HepG2 (cell line): ENCODE data around the gene SDR42E2. TPM values are rescaled to one million over a fixed set of nuclear protein-coding genes. Genes with fewer than 3 reads are reported as not detected.

ENCODE experiments used
- ARNTL ChIP-seq: sonication (generic); formaldehyde crosslinking; IDR thresholded peaks from 2 replicates; pipeline ENCODE4 v1.4.0; 2020; ENCODE audit warnings: mild to moderate bottlenecking, missing genetic modification reagents
- ATM ChIP-seq: fragments of 450-650 bp; IDR thresholded peaks from 2 replicates; pipeline ENCODE4 v1.7.1; 2017; ENCODE audit warnings: mild to moderate bottlenecking, borderline replicate concordance
- KDM2A ChIP-seq: sonication (generic); formaldehyde crosslinking; IDR thresholded peaks from 2 replicates; pipeline ENCODE4 v1.4.0; 2020; ENCODE audit warnings: low read depth, missing genetic modification reagents, borderline replicate concordance
- KDM3A ChIP-seq: IDR thresholded peaks from 2 replicates; pipeline ENCODE4 v1.6.1; 2018; ENCODE audit warnings: low read depth, missing compliant biosample characterization
- MBNL3 ChIP-seq: fragments of 250-450 bp; sonication (Bioruptor Pico); conservative IDR thresholded peaks from 2 replicates; pipeline ENCODE4 v1.8.0; 2022; ENCODE audit warnings: mild to moderate bottlenecking, inconsistent platforms
- MYC ChIP-seq: sonication (generic); formaldehyde crosslinking; IDR thresholded peaks from 2 replicates; pipeline ENCODE4 v1.9.0; 2021; ENCODE audit warnings: missing genetic modification reagents, borderline replicate concordance
- NFE2L1 ChIP-seq: sonication (generic); formaldehyde crosslinking; IDR thresholded peaks from 2 replicates; pipeline ENCODE4 v1.4.0; 2020; ENCODE audit warnings: missing genetic modification reagents, mild to moderate bottlenecking, borderline replicate concordance
- PHF5A ChIP-seq: IDR thresholded peaks from one replicate; pipeline ENCODE4 v1.6.1; 2018; ENCODE audit warnings: low read depth, missing genetic modification reagents; ENCODE audit not compliant: unreplicated experiment
- RBM39 ChIP-seq: fragments of 200-400 bp; formaldehyde crosslinking; IDR thresholded peaks from one replicate; pipeline ENCODE4 v1.6.1; 2018; ENCODE audit warnings: antibody characterized with exemption, mild to moderate bottlenecking, low read depth, low read length; ENCODE audit not compliant: poor library complexity, severe bottlenecking
- RNF2 ChIP-seq: fragments of 450-650 bp; conservative IDR thresholded peaks from 2 replicates; pipeline ENCODE4 v1.6.1; 2016; ENCODE audit warnings: low read depth
- SOX6 ChIP-seq, 2 experiments: fragments of 450-650 bp in 1 of 2; sonication (generic) in 1 of 2; formaldehyde crosslinking in 1 of 2; IDR thresholded peaks; 2 replicates each; pipeline versions ENCODE4 v1.4.0 to v1.6.1; 2017 to 2020; ENCODE audit warnings: antibody characterized with exemption in 1 of 2, mild to moderate bottlenecking in 1 of 2, missing genetic modification reagents in 1 of 2
- TBP ChIP-seq: sonication (generic); formaldehyde crosslinking; IDR thresholded peaks from 2 replicates; pipeline ENCODE4 v1.5.0; 2020; ENCODE audit warnings: missing genetic modification reagents
- THAP11 ChIP-seq: IDR thresholded peaks from 2 replicates; pipeline ENCODE4 v1.6.1; 2016; ENCODE audit warnings: missing biosample characterization, missing genetic modification reagents
- ZNF263 ChIP-seq: sonication (generic); formaldehyde crosslinking; IDR thresholded peaks from 2 replicates; pipeline ENCODE4 v1.4.0; 2020; ENCODE audit warnings: missing genetic modification reagents
- ZNF326 ChIP-seq: sonication (generic); formaldehyde crosslinking; IDR thresholded peaks from 2 replicates; pipeline ENCODE4 v1.4.0; 2020; ENCODE audit warnings: missing genetic modification reagents, borderline replicate concordance
- ZNF430 ChIP-seq: sonication (generic); formaldehyde crosslinking; IDR thresholded peaks from 2 replicates; pipeline ENCODE4 v1.9.0; 2021; ENCODE audit warnings: mild to moderate bottlenecking, missing genetic modification reagents
- ZNF432 ChIP-seq: sonication (generic); formaldehyde crosslinking; IDR thresholded peaks from 2 replicates; pipeline ENCODE4 v1.5.0; 2020; ENCODE audit warnings: missing genetic modification reagents, mild to moderate bottlenecking, borderline replicate concordance
- ZNF670 ChIP-seq: sonication (generic); formaldehyde crosslinking; IDR thresholded peaks from 2 replicates; pipeline ENCODE4 v1.8.0; 2022; ENCODE audit warnings: mild to moderate bottlenecking, missing genetic modification reagents, borderline replicate concordance
- polyA plus RNA-seq, 8 experiments: library from polyadenylated mRNA; depleted of rRNA in 3 of 8; stranded (reverse) in 7 of 8; unstranded in 1 of 8; fragments of >200 nt; fragmentation: Illumina TruSeq in 4 of 8; extraction: Trizol in 4 of 8; gene quantifications; 2 replicates each; pipeline versions ENCODE4 v1.2.1 to v1.2.3, GENCODE V29; 2011 to 2016; ENCODE audit warnings: low read depth in 4 of 8, missing spikeins in 1 of 8, mixed read lengths in 1 of 8; ENCODE audit not compliant: insufficient read depth in 1 of 8
- total RNA-seq, 5 experiments: library from RNA; depleted of rRNA; stranded (reverse); fragments of >200 nt; fragmentation: Illumina TruSeq; extraction: Trizol; gene quantifications; 2 replicates each; pipeline ENCODE4 v1.2.3, GENCODE V29; 2016; ENCODE audit warnings: low read depth in 1 of 5
- TF ChIP-seq, protein P1 (sequence below): sonication (generic); formaldehyde crosslinking; IDR thresholded peaks from 2 replicates; pipeline ENCODE4 v1.5.0; 2020; ENCODE audit warnings: mild to moderate bottlenecking, missing genetic modification reagents
- TF ChIP-seq, protein P2 (sequence below): sonication (generic); formaldehyde crosslinking; IDR thresholded peaks from 2 replicates; pipeline ENCODE4 v1.8.1; 2022; ENCODE audit warnings: mild to moderate bottlenecking, missing genetic modification reagents
- TF ChIP-seq, protein P3 (sequence below): sonication (generic); formaldehyde crosslinking; IDR thresholded peaks from 2 replicates; pipeline ENCODE4 v1.5.0; 2020; ENCODE audit warnings: missing genetic modification reagents
- TF ChIP-seq, protein P4 (sequence below): sonication (generic); formaldehyde crosslinking; IDR thresholded peaks from 2 replicates; pipeline ENCODE4 v1.4.0; 2020; ENCODE audit warnings: mild to moderate bottlenecking, missing genetic modification reagents
- TF ChIP-seq, protein P5 (sequence below): sonication (generic); formaldehyde crosslinking; conservative IDR thresholded peaks from 2 replicates; pipeline ENCODE4 v1.8.0; 2022; ENCODE audit warnings: mild to moderate bottlenecking, moderate library complexity, missing genetic modification reagents

SDR42E2 gene
- total and polyA plus RNA-seq, 2 of the 13 experiments (the other 11 are each of a cell fraction or from before 2014, with no cell fraction given): 0.05 to 0.11 TPM

DNA sequence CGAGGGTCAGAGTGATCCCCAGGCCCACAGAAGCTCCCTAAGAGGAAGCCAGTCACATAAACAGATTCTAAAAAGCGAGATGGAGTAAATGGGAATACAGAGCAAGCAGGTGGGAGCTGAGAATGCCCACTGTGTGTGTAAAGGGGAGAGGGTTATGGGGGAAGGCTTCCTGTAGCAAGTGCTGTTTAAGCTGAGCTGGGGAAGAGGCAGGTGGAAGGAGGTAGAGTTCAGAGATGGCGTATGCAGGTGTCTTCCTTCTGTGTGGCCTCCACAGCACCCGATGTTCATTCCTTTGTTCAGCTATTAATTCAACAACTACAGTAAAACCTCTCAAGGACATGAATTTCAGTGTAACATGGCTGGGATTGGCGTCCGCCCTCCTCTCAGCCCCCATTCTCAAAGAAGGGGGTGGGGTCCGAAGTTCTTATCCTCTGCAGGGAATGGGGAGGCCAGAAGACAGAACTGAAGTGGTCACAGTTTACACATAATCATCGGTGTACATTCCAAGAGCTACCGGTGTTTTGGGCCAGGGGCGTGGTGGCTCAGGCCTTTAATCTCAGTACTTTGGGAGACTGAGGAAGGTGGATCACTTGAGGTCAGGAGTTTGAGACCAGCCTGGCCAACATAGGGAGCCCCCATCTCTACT lies 45.5 kb downstream of the SDR42E2 start (continued):
- TF ChIP-seq, protein P1, sequence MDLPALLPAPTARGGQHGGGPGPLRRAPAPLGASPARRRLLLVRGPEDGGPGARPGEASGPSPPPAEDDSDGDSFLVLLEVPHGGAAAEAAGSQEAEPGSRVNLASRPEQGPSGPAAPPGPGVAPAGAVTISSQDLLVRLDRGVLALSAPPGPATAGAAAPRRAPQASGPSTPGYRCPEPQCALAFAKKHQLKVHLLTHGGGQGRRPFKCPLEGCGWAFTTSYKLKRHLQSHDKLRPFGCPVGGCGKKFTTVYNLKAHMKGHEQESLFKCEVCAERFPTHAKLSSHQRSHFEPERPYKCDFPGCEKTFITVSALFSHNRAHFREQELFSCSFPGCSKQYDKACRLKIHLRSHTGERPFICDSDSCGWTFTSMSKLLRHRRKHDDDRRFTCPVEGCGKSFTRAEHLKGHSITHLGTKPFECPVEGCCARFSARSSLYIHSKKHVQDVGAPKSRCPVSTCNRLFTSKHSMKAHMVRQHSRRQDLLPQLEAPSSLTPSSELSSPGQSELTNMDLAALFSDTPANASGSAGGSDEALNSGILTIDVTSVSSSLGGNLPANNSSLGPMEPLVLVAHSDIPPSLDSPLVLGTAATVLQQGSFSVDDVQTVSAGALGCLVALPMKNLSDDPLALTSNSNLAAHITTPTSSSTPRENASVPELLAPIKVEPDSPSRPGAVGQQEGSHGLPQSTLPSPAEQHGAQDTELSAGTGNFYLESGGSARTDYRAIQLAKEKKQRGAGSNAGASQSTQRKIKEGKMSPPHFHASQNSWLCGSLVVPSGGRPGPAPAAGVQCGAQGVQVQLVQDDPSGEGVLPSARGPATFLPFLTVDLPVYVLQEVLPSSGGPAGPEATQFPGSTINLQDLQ (CRISPR knock-in tag): 0 out of 2 replicates have a peak, but pooled peaks have one; percentile 34
- TF ChIP-seq MYC (CRISPR knock-in tag) (no peak), TBP (CRISPR knock-in tag) (no peak), SOX6 (IDR thresholded peaks at IDR 0.05) (no peak), SOX6 (CRISPR knock-in tag; IDR thresholded peaks at IDR 0.05) (no peak), PHF5A (no peak), ZNF432 (no peak), ZNF670 (CRISPR knock-in tag) (no peak), KDM2A (CRISPR knock-in tag) (0 out of 2 replicates have a peak, but pooled peaks have one; percentile 37), THAP11 (no peak; the same call in 1 of the 2 replicates), ZNF430 (CRISPR knock-in tag) (no peak), ATM (no peak), MBNL3 (CRISPR knock-in tag) (no peak), NFE2L1 (CRISPR knock-in tag) (no peak), KDM3A (CRISPR knock-in tag) (no peak), RNF2 (no peak), ZNF326 (CRISPR knock-in tag) (no peak), ZNF263 (no peak), RBM39 (no peak), ARNTL (CRISPR knock-in tag) (no peak)
- TF ChIP-seq, protein P2, sequence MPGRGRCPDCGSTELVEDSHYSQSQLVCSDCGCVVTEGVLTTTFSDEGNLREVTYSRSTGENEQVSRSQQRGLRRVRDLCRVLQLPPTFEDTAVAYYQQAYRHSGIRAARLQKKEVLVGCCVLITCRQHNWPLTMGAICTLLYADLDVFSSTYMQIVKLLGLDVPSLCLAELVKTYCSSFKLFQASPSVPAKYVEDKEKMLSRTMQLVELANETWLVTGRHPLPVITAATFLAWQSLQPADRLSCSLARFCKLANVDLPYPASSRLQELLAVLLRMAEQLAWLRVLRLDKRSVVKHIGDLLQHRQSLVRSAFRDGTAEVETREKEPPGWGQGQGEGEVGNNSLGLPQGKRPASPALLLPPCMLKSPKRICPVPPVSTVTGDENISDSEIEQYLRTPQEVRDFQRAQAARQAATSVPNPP (CRISPR knock-in tag): no peak
- TF ChIP-seq, protein P3, sequence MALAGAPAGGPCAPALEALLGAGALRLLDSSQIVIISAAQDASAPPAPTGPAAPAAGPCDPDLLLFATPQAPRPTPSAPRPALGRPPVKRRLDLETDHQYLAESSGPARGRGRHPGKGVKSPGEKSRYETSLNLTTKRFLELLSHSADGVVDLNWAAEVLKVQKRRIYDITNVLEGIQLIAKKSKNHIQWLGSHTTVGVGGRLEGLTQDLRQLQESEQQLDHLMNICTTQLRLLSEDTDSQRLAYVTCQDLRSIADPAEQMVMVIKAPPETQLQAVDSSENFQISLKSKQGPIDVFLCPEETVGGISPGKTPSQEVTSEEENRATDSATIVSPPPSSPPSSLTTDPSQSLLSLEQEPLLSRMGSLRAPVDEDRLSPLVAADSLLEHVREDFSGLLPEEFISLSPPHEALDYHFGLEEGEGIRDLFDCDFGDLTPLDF (CRISPR knock-in tag): no peak
- TF ChIP-seq, protein P4, sequence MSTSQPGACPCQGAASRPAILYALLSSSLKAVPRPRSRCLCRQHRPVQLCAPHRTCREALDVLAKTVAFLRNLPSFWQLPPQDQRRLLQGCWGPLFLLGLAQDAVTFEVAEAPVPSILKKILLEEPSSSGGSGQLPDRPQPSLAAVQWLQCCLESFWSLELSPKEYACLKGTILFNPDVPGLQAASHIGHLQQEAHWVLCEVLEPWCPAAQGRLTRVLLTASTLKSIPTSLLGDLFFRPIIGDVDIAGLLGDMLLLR (CRISPR knock-in tag): no peak
- TF ChIP-seq, protein P5, sequence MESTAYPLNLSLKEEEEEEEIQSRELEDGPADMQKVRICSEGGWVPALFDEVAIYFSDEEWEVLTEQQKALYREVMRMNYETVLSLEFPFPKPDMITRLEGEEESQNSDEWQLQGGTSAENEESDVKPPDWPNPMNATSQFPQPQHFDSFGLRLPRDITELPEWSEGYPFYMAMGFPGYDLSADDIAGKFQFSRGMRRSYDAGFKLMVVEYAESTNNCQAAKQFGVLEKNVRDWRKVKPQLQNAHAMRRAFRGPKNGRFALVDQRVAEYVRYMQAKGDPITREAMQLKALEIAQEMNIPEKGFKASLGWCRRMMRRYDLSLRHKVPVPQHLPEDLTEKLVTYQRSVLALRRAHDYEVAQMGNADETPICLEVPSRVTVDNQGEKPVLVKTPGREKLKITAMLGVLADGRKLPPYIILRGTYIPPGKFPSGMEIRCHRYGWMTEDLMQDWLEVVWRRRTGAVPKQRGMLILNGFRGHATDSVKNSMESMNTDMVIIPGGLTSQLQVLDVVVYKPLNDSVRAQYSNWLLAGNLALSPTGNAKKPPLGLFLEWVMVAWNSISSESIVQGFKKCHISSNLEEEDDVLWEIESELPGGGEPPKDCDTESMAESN (CRISPR knock-in tag): no peak
